ENCODE results near the gene ABCB9. TPM values are rescaled to one million over a fixed set of nuclear protein-coding genes. Genes with fewer than 3 reads are reported as not detected.

ABCB9 gene
- total and polyA plus RNA-seq, 2 experiments from 2014 or later: 1.2 to 7.0 TPM

GRCh38 chr12:122981036-122981471 lies 14.8 kb upstream of the ABCB9 start:
- H2AFZ ChIP-seq: peak overlapping the region; percentile 59; the same call in 1 of the 2 replicates
- Mint-ChIP-seq H3K4me3 (peak overlapping the region; percentile 82), H3K36me3 (ENCODE audit: low read depth) (no peaks in the 10 kb centered on the region; the same call in 2 of the 3 replicates), H3K27me3 (ENCODE audit: insufficient read depth, low read depth, poor library complexity) (peaks cover 21% of the 10 kb centered on the region), H3K27ac (no peak overlapping the region), H3K4me1 (peaks cover 21% of the 10 kb centered on the region), H3K9me3 (no peaks in the 10 kb centered on the region)
- peak; percentile 19 for ATAC-seq
- peaks cover 14% of the 10 kb centered on the region; the same call in 1 of the 2 replicates for H3K79me2 ChIP-seq (replicated peaks; ENCODE audit: insufficient read depth)
- no peaks in the 10 kb centered on the region for H3K9me2 ChIP-seq (ENCODE audit: insufficient read depth)
- H3K36me3 ChIP-seq (ENCODE audit: insufficient read depth): no peaks in the 10 kb centered on the region; the same call in 1 of the 2 replicates
- no peak overlapping the region for H3K27ac ChIP-seq (ENCODE audit: low read depth)
- peaks cover 17% of the 10 kb centered on the region; the same call in 1 of the 2 replicates for H3K4me1 ChIP-seq (ENCODE audit: insufficient read depth)
- peak overlapping the region; percentile 92 for H3K4me3 ChIP-seq
- no peaks in the 10 kb centered on the region for H3K27me3 ChIP-seq (ENCODE audit: insufficient read depth)
- H3F3A ChIP-seq (replicated peaks; ENCODE audit: low read depth): no peaks in the 10 kb centered on the region
- no peak for DNase-seq (ENCODE audit: low spot score)
- peak overlapping the region; percentile 96 for H3K4me2 ChIP-seq
- H4K20me1 ChIP-seq (replicated peaks; ENCODE audit: insufficient read depth): no peaks in the 10 kb centered on the region; the same call in 1 of the 2 replicates
- TF ChIP-seq REST (IDR thresholded peaks at IDR 0.05; ENCODE audit: unreplicated experiment): no peak

GRCh38 chr12:122980183-122981035 lies 14.1 kb upstream of the ABCB9 start, which contains the start of gene ARL6IP4:
Gene ARL6IP4, plus strand, starts transcription at chr12:122980681. Its CDS starts 459 bp downstream, at chr12:122981140.
- Histone ChIP-seq H4K20me1 (replicated peaks; ENCODE audit: insufficient read depth) (no peaks in the 10 kb centered on the region; the same call in 1 of the 2 replicates), H3K79me2 (replicated peaks; ENCODE audit: insufficient read depth) (peaks cover 21% of the 10 kb centered on the region; the same call in 1 of the 2 replicates), H3F3A (replicated peaks; ENCODE audit: low read depth) (no peaks in the 10 kb centered on the region), H3K9me2 (ENCODE audit: insufficient read depth) (no peaks in the 10 kb centered on the region), H3K4me1 (ENCODE audit: insufficient read depth) (peaks cover 22% of the 10 kb centered on the region; the same call in 1 of the 2 replicates), H2AFZ (peak within 1 kb of the TSS; percentile 83), H3K4me2 (peak within 1 kb of the TSS; percentile 96), H3K27ac (ENCODE audit: low read depth) (no peak within 1 kb of the TSS), H3K27me3 (ENCODE audit: insufficient read depth) (no peaks in the 10 kb centered on the region), H3K4me3 (peak within 1 kb of the TSS; percentile 92), H3K36me3 (ENCODE audit: insufficient read depth) (no peaks in the 10 kb centered on the region; the same call in 1 of the 2 replicates)
- no peak for TF ChIP-seq REST (IDR thresholded peaks at IDR 0.05; ENCODE audit: unreplicated experiment)
- TF ChIP-seq CTCF (conservative IDR thresholded peaks at IDR 0.05; ENCODE audit: low read depth in 2 of 2): no peak
- peak; percentile 48 for TF ChIP-seq POLR2AphosphoS5 (IDR thresholded peaks at IDR 0.05; ENCODE audit: low read depth)
- DNase-seq (ENCODE audit: low spot score): peak; percentile 79
- Mint-ChIP-seq H3K4me3 (peak within 1 kb of the TSS; percentile 82), H3K36me3 (ENCODE audit: low read depth) (no peaks in the 10 kb centered on the region; the same call in 2 of the 3 replicates), H3K9me3 (no peaks in the 10 kb centered on the region), H3K27me3 (ENCODE audit: insufficient read depth, low read depth, poor library complexity) (peaks cover 21% of the 10 kb centered on the region), H3K4me1 (peaks cover 21% of the 10 kb centered on the region), H3K27ac (peak within 1 kb of the TSS; percentile 11; the same call in 1 of the 2 replicates)
- ATAC-seq: peak; percentile 66
